DOHH2 (cell line): ENCODE results near the gene KPNB1.

Experiments used
- CTCF ChIP-seq: fragments of 200-600 bp; sonication (generic); IDR thresholded peaks from one replicate; pipeline ENCODE4 v1.5.1; 2014; ENCODE audit warnings: antibody characterized with exemption, mild to moderate bottlenecking, low read depth, low read length; ENCODE audit not compliant: poor library complexity, severe bottlenecking
- EZH2phosphoT487 ChIP-seq: fragments of 200-600 bp; sonication (generic); IDR thresholded peaks from 2 replicates; pipeline ENCODE4 v1.6.1; 2017; ENCODE audit warnings: borderline replicate concordance, mild to moderate bottlenecking, antibody characterized with exemption, low read length, moderate library complexity, mixed read lengths

- no peak for TF ChIP-seq EZH2phosphoT487
- no peak for TF ChIP-seq CTCF
Observed at GRCh38 chr17:47708864-47709541, 59.3 kb downstream of the KPNB1 start.
